BE2C (cell line): Measurements from ENCODE around the gene PARP3.

Experiments
- DNase-seq: peaks from one replicate; pipeline ENCODE4 v3.0.0-alpha.2; 2020
- H3K27me3 ChIP-seq: fragments of 250-450 bp; sonication (Bioruptor Pico); 2 replicates; pipeline ENCODE4 v1.5.1; 2020; ENCODE audit warnings: mild to moderate bottlenecking
- H3K36me3 ChIP-seq: fragments of 250-450 bp; sonication (Bioruptor Pico); 2 replicates; pipeline ENCODE4 v1.5.1; 2020; ENCODE audit warnings: mild to moderate bottlenecking
- H3K4me1 ChIP-seq: fragments of 250-450 bp; sonication (Bioruptor Pico); 2 replicates; pipeline ENCODE4 v1.5.1; 2020
- H3K4me3 ChIP-seq: 2 replicates; pipeline ENCODE4 v1.5.1; 2011; ENCODE audit warnings: low read depth, low read length
- H3K9me3 ChIP-seq: fragments of 250-450 bp; sonication (Bioruptor Pico); 2 replicates; pipeline ENCODE4 v1.5.1; 2020
- CTCF ChIP-seq: IDR thresholded peaks from 2 replicates; pipeline ENCODE4 v1.5.1; 2012; ENCODE audit warnings: mild to moderate bottlenecking, low read depth, low read length

Gene PARP3

GRCh38 chr3:51968170-51968775, 26.1 kb downstream of the PARP3 start:
- TF ChIP-seq CTCF, result no peak
- no peaks in the 10 kb centered on the region for H3K9me3 ChIP-seq
- H3K27me3 ChIP-seq, result no peaks in the 10 kb centered on the region
- H3K4me3 ChIP-seq, result peak overlapping the region; percentile 54
- H3K36me3 ChIP-seq, result no peaks in the 10 kb centered on the region
- peaks cover 2% of the 10 kb centered on the region; the same call in 1 of the 2 replicates for H3K4me1 ChIP-seq
- DNase-seq, result peak; percentile 57

- Histone ChIP-seq H3K4me1 (peaks cover 3% of the 10 kb centered on the region), H3K27me3 (no peaks in the 10 kb centered on the region)
Measured at GRCh38 chr3:51968883-51969678, 26.9 kb downstream of the PARP3 start.

GRCh38 chr3:51969841-51970240, 27.7 kb downstream of the PARP3 start:
- Histone ChIP-seq H3K27me3 (no peaks in the 10 kb centered on the region), H3K9me3 (no peaks in the 10 kb centered on the region), H3K4me3 (no peak overlapping the region), H3K36me3 (no peaks in the 10 kb centered on the region), H3K4me1 (peaks cover 11% of the 10 kb centered on the region)
- no peak for TF ChIP-seq CTCF
- no peak for DNase-seq

More at GRCh38 chr3:51968883-51969678, 26.9 kb downstream of the PARP3 start:
- no peaks in the 10 kb centered on the region for H3K9me3 ChIP-seq
- no peak for TF ChIP-seq CTCF
- H3K36me3 ChIP-seq, result no peaks in the 10 kb centered on the region
- DNase-seq, result no peak
- H3K4me3 ChIP-seq, result no peak overlapping the region

- H3K4me3 ChIP-seq, result no peak overlapping the region
- H3K9me3 ChIP-seq, result no peaks in the 10 kb centered on the region
- H3K36me3 ChIP-seq, result no peaks in the 10 kb centered on the region
- no peak for DNase-seq
- no peak for TF ChIP-seq CTCF
- peaks cover 11% of the 10 kb centered on the region for H3K4me1 ChIP-seq
- H3K27me3 ChIP-seq, result no peaks in the 10 kb centered on the region
Measured at GRCh38 chr3:51970606-51971300, 28.6 kb downstream of the PARP3 start.

GRCh38 chr3:51971350-51971749, 29.2 kb downstream of the PARP3 start:
- TF ChIP-seq CTCF, result no peak
- H3K4me1 ChIP-seq, result peaks cover 8% of the 10 kb centered on the region

More at GRCh38 chr3:51971350-51971749, 29.2 kb downstream of the PARP3 start:
- no peak for DNase-seq
- no peaks in the 10 kb centered on the region for H3K36me3 ChIP-seq
- no peak overlapping the region for H3K4me3 ChIP-seq
- no peaks in the 10 kb centered on the region for H3K27me3 ChIP-seq
- H3K9me3 ChIP-seq, result no peaks in the 10 kb centered on the region
